Peyer's patch (tissue), 4 donors: Measurements from ENCODE around the gene ACER3.

ENCODE experiments used
- POLR2A ChIP-seq, 2 donors: fragments of 450-650 bp; IDR thresholded peaks; one replicate each; pipeline ENCODE4 v1.5.1; 2017; ENCODE audit warnings: antibody characterized with exemption in 2 of 2, mild to moderate bottlenecking in 2 of 2, moderate library complexity in 2 of 2
- TF ChIP-seq, protein P1 (sequence below), 6 experiments: fragments of 450-650 bp in 4 of 6; fragments of 200-600 bp in 2 of 6; sonication (generic) in 1 of 6; IDR thresholded peaks; one replicate each; pipeline ENCODE4 v1.5.1; 2017 to 2019; ENCODE audit warnings: antibody characterized with exemption in 6 of 6, mild to moderate bottlenecking in 3 of 6, moderate library complexity in 1 of 6

DNA sequence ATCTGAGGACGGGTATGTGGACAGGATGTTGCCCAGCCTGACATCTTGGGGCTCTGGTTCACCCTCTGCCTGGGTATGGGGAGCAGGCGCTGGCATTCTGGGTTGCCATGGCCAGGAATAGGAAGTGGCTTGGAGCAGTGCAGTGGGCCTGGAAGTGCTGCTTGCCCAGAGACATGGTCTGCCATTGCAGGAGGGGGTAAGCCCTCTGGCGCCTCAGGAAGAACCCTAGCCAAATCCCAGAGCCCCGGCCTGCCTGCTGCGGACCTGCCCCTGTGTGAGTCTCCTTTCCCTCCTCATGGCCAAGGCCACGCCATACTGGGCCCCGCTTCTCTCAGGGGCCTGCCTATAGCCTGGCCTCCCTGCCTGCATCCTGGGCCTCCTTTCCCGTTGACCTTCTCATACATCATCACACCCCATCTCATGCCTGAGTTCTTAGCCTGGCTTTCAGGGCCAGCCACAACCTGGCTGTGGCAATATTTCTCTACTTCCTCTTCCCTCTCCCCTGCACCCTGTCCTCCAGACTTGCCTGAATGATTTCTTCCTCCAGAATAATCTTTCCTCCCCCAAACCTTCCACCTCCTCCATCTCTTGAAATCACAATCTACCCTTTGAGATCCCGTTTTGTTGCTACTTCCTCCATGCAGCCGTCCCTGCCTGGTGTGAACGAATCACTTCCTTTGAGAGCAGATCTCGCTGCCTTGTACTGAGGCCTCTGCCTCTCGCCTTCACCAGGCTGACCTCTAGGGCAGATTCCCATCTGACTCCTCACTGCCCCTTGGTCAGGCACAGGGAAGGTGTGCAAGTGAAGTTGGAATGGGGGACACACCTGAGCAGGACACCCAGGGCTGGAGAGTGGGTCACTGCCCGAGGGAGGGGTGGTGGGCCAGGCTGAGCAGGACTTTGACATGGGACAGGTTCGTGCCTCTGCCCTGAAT is 211.2 kb downstream of the ACER3 start:
- TF ChIP-seq, protein P1, sequence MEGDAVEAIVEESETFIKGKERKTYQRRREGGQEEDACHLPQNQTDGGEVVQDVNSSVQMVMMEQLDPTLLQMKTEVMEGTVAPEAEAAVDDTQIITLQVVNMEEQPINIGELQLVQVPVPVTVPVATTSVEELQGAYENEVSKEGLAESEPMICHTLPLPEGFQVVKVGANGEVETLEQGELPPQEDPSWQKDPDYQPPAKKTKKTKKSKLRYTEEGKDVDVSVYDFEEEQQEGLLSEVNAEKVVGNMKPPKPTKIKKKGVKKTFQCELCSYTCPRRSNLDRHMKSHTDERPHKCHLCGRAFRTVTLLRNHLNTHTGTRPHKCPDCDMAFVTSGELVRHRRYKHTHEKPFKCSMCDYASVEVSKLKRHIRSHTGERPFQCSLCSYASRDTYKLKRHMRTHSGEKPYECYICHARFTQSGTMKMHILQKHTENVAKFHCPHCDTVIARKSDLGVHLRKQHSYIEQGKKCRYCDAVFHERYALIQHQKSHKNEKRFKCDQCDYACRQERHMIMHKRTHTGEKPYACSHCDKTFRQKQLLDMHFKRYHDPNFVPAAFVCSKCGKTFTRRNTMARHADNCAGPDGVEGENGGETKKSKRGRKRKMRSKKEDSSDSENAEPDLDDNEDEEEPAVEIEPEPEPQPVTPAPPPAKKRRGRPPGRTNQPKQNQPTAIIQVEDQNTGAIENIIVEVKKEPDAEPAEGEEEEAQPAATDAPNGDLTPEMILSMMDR (IDR thresholded peaks at IDR 0.05), result peak in 1 of 6 experiments; percentile 3
- TF ChIP-seq POLR2A (IDR thresholded peaks at IDR 0.05), result peak in 1 of 2 donors; percentile 26
